ENCODE data around the gene CSK.

Gene CSK

GRCh38 chr15:74788042-74788682 is 6.3 kb downstream of the CSK start:
- DNase-seq, result no peak

DNA sequence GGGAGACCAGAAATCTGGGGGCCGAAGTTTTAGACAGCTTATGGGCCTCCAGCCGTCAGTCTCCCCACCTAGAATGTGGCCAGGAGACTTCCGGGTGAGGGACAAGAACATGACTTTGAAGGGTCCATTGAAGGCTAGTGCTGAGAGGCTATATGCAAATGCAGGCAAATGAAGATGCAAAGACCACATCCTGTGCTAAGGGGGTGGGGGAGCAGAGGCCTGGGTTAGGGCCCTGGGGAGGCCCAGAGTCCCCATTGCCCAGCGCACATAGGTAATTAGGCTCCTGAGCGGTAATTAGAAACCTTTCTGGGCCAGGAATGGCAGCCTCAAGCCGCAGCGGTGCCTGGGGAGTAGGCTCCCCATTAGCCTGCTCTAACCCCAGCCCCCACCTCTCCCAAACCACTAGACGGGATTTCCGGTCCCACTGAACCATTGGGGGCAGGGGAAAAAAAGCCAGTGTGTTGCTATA is 6.8 kb downstream of the CSK start:
- peak; percentile 57 for DNase-seq

- DNase-seq, result no peak
These were observed 7.3 kb downstream of the CSK start for GRCh38 chr15:74789171-74789631.

DNA sequence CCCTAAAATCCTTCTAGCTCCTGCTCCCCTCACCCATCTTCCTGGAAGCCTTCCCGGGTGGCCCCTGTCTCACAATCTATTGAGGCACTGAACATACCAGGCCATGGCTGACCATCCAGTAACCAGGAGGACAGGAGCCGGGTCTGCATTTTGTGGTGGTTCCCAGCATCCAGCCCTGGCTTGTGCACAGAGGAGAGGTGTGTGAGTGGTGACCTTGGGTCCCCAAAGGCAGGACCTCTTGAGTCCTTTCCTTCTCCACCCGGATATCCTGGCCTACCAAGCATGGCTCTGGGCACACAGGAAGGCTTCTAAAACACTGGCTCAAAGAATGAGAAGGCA is 7.8 kb downstream of the CSK start:
- DNase-seq, result no peak

GRCh38 chr15:74790080-74790916 is 8.4 kb downstream of the CSK start:
- DNase-seq, result no peak

DNA sequence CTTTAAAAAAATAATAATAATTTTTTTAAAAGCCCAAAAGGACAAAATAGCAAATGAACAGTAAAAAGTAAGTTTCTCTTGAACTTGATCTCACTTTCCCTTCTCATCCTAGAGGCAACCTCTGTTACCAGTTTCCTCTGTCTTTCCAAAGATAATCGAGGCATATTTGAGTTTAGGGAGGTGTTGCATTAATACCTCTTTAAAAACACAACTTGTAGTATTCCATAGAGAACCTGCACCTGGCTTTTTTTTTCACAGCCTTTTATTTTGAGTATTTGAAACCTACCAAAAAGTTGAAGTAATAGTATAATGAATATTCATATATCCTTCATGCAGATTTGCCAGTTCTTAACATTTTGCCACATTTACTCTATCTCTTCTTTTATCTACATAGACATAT is 9.1 kb downstream of the CSK start:
- DNase-seq, result no peak

DNA sequence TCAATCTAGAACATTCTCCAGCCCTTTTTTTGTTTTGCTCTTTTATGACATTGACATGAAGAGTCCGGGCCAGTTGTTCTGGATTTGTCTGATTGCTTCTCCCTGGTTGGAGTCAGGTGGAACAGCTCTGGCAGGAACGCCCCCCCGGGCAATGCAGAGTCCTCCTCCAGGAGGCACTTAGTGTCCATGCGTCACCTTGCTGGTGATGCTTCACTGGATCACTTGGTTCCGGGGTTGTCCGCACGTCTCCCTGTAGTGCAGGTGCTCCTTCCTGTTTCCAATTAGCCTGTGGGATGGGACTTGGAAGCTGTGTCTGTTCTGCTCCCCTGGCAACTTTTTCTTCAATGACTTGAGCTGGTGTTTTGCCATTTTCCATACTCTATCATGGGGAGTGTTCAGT is 9.8 kb downstream of the CSK start:
- no peak for DNase-seq

DNA sequence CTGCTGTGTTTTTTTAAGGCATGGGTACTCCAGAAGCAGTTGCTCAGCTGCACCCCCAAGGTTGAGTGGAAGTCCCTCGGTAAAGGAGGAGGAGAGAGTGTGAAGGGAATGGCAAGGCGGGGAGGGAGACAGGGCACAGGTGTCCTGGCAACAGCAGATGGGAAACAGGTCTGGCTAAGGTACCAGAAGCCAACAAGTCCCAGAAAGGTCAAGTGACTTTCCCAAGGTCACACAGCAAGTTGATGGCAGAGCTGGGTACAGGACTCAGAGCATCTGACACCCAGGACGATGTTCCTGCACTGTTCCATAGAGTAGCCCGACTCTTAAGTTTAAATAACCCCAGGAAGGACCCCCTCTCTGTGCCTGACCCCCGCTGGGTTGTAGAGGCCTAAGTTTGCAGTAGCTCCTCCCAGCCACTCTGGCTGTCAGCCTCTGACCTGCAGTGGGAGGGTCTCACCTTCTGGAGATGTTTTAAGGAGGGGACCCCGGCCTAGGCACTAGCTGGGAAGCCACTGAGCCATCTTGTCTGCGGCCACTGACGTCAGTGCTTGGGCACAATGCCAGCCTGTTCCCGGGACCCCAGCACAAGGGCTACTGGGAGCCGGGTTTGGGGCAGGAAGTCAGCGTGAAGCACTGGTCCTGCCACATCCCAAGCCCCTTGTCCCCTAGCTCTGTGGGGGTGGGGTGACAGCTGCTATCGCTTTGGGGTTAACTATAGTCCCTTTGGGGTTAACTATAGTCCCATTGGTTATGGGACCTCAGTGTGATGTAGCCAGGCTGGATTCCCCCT is 10.5 kb downstream of the CSK start:
- DNase-seq, result no peak

- DNase-seq, result peak; percentile 84
These were observed 11.5 kb downstream of the CSK start for GRCh38 chr15:74793135-74794028.

DNA sequence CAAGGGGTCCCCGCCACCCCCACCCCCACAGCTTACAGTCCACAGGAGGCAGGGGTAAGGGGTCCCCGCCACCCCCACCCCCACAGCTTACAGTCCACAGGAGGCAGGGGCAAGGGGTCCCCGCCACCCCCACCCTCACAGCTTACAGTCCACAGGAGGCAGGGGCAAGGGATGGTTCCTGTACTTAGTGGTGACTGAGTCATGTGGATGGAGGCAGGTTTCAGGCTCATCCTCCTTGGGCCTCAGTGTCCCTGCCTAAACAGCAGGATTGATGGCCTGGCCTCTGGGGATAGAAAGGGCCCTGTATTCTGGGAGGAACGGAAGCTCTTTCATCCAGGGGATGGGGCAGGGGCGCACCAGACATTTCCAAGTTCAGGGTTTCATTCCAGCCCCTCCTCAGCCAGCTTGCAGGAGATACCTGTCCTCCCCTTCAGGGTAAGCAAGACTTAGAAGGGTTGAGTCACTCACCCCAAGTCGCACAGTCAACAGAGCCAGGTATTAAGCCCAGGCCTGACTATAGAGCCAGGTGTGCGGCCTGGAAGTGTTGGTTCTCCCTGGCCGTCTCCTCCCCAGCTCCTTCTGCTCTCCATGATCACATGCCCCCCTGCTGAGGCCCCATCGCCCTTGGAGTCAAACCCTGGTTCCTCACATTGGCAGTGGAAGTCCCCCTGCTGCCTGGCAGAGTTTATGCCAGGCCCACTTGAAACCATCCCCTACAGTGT is 12.5 kb downstream of the CSK start:
- DNase-seq, result no peak

GRCh38 chr15:74794970-74795349 is 13.1 kb downstream of the CSK start:
- DNase-seq, result no peak

DNA sequence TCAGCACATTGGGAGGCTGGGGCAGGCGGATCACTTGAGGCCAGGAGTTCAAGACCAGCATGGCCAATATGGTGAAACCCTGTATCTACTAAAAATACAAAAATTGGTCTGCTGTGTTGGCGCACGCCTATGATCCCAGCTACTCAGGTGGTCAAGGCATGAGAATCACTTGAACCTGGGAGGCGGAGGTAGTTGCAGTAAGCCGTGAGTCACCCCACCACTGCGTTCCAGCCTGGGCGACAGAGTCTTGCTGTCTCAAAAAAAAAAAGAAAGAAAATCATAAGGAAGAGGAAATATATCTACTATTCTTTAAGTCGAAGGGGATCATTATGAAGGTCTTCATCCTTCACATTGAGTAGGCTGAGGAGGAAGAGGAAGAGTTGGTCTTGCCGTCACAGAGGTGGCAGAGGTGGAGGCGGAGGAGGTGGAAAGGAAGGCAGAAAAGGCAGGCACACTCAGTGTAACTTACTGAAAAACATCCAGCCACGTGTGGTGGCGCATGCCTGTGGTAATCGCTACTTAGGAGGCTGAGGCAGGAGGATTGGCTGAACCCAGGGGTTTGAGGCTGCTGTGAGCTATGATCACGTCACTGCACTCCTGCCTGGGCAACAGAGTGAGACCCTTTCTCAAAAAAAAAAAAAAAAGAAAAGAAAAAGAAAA is 14.2 kb downstream of the CSK start:
- DNase-seq, result peak; percentile 56

DNA sequence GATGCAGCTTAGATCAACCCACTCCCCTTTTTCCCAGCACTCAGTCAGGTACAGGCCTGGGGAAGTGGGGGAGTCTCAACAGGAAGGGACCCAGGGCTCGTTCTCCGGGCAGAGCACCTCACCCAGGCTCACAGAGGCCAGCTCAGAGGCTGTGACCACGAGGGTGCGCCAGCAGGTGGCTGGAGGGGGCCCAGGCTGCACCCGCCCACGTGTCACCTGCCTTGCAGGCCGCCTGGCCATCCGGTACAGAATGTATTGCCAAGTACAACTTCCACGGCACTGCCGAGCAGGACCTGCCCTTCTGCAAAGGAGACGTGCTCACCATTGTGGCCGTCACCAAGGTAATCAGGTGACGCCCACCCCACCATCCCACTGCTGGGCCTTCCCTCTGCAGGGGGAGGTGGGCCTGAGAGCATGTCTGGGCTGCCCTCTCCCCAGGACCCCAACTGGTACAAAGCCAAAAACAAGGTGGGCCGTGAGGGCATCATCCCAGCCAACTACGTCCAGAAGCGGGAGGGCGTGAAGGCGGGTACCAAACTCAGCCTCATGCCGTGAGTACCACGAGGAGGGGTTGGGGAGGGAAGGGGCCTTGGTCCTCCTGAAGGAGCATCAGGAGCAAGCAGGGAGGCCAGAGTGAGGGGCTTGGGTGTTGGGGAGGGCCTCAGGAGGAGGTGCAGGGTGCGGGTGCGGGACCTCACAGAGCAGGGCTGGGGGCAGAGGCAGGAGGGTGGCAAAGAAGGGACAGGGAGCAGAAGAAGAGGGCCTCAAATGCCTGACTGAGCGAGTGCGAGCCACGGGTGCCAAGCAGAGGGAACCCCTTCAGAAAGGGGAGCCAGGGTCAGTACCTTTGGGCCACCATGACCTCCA is 16.7 kb downstream of the CSK start:
- DNase-seq, result no peak

GRCh38 chr15:74799255-74799855 is 17.5 kb downstream of the CSK start:
- no peak for DNase-seq

- peak; percentile 92 for DNase-seq
These were observed 18.1 kb downstream of the CSK start for GRCh38 chr15:74799856-74800558.

- DNase-seq, result no peak
These were observed 18.7 kb downstream of the CSK start for GRCh38 chr15:74800559-74801094.

DNA sequence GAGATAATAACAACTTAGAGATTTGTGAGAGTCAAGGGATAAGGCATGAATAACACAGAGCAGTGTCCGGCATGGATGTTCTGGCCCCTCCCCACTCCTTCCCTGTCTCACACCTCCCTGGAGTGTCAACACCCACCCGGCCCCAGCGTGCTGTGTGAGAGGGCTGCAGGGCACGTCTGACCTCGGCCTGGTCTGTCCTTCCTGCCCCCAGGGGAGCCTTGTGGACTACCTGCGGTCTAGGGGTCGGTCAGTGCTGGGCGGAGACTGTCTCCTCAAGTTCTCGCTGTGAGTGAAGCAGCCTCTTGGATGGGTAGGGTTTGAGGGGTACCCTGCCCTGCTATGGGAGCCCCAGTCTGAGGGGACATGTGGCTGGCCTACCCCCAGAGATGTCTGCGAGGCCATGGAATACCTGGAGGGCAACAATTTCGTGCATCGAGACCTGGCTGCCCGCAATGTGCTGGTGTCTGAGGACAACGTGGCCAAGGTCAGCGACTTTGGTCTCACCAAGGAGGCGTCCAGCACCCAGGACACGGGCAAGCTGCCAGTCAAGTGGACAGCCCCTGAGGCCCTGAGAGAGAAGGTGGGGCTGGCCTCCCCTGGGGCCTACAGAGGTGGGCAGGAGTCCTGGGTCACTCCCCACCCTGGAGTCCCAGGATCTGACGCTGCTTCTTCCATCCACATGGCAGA is 19.6 kb downstream of the CSK start:
- DNase-seq, result no peak

DNA sequence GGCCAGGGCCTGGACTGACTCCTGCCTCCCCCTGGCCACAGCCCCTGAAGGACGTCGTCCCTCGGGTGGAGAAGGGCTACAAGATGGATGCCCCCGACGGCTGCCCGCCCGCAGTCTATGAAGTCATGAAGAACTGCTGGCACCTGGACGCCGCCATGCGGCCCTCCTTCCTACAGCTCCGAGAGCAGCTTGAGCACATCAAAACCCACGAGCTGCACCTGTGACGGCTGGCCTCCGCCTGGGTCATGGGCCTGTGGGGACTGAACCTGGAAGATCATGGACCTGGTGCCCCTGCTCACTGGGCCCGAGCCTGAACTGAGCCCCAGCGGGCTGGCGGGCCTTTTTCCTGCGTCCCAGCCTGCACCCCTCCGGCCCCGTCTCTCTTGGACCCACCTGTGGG is 20.4 kb downstream of the CSK start:
- no peak for DNase-seq

All from activated T-cell treated with anti-CD3 and anti-CD28 coated beads, Interleukin-2, amount 50 U/mL, for 1 hour (primary cell).